ENCODE data around the gene MED13L. TPM values are rescaled to one million over a fixed set of nuclear protein-coding genes. Genes with fewer than 3 reads are reported as not detected.

MED13L gene
- total RNA-seq, 2 experiments from 2014 or later: 25.7 to 40.1 TPM

- no peak overlapping the region for H3K27ac ChIP-seq (ENCODE audit: low read depth, low read length, poor library complexity, severe bottlenecking)
- DNase-seq (ENCODE audit: low spot score): no peak
- peaks cover 16% of the 10 kb centered on the region; the same call in 1 of the 2 replicates for H3K36me3 ChIP-seq (ENCODE audit: insufficient read depth, low read length)
- no peaks in the 10 kb centered on the region for H4K20me1 ChIP-seq (ENCODE audit: insufficient read depth, low read length)
- H2AFZ ChIP-seq (ENCODE audit: low read length): no peak overlapping the region
- H3K79me2 ChIP-seq (ENCODE audit: insufficient read depth, low read depth, low read length): no peaks in the 10 kb centered on the region
- no peak overlapping the region for H3K4me2 ChIP-seq (ENCODE audit: low read length)
- ChIA-PET POLR2A (no interaction called here), CTCF (ENCODE audit: unreplicated experiment) (no interaction called here)
- no peaks in the 10 kb centered on the region for H3K9me2 ChIP-seq (ENCODE audit: insufficient read depth, low read length)
- no peaks in the 10 kb centered on the region for H3K4me1 ChIP-seq (ENCODE audit: insufficient read depth, low read length, poor library complexity, severe bottlenecking)
- TF ChIP-seq, protein P1, sequence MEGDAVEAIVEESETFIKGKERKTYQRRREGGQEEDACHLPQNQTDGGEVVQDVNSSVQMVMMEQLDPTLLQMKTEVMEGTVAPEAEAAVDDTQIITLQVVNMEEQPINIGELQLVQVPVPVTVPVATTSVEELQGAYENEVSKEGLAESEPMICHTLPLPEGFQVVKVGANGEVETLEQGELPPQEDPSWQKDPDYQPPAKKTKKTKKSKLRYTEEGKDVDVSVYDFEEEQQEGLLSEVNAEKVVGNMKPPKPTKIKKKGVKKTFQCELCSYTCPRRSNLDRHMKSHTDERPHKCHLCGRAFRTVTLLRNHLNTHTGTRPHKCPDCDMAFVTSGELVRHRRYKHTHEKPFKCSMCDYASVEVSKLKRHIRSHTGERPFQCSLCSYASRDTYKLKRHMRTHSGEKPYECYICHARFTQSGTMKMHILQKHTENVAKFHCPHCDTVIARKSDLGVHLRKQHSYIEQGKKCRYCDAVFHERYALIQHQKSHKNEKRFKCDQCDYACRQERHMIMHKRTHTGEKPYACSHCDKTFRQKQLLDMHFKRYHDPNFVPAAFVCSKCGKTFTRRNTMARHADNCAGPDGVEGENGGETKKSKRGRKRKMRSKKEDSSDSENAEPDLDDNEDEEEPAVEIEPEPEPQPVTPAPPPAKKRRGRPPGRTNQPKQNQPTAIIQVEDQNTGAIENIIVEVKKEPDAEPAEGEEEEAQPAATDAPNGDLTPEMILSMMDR (conservative IDR thresholded peaks at IDR 0.05; ENCODE audit: low read length): no peak
- TF ChIP-seq EZH2phosphoT487 (IDR thresholded peaks at IDR 0.05; ENCODE audit: borderline replicate concordance, low read depth, low read length): no peak
- no peaks in the 10 kb centered on the region for H3K9me3 ChIP-seq (ENCODE audit: low read length)
- H3K4me3 ChIP-seq (ENCODE audit: low read depth, low read length, poor library complexity, severe bottlenecking): no peak overlapping the region
- BruUV-seq (replicated peaks): no TSS peak
- intact Hi-C loops (cut with micrococcal nuclease; ENCODE audit: unreplicated experiment): no loop called here
These were observed 320.8 kb downstream of the MED13L start for GRCh38 chr12:115956659-115957058.

DNA sequence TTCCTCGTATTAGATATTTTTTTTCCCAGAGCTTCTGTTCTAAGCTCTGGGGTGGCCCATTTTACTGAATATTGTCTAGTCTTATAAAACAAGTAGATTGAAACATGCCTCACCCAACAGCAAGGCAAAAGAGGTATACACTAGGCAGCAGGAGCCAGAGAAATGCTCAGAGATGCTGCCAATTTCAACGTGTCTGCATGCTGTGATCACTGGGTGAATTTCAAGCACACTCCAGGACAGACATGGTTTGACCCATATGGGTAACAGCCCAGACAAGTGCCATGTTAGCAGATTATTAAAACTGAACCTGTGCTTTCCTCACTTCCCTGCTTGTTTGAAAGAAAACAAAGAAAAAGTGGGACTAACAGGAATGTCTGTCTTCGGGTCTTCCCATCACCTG is 321.3 kb downstream of the MED13L start:
- Histone ChIP-seq H3K9me2 (ENCODE audit: insufficient read depth, low read length) (no peaks in the 10 kb centered on the region), H3K36me3 (ENCODE audit: insufficient read depth, low read length) (peaks cover 16% of the 10 kb centered on the region; the same call in 1 of the 2 replicates), H3K4me2 (ENCODE audit: low read length) (no peak overlapping the region), H3K4me1 (ENCODE audit: insufficient read depth, low read length, poor library complexity, severe bottlenecking) (no peaks in the 10 kb centered on the region), H3K4me3 (ENCODE audit: low read depth, low read length, poor library complexity, severe bottlenecking) (no peak overlapping the region), H3K9me3 (ENCODE audit: low read length) (no peaks in the 10 kb centered on the region), H3K79me2 (ENCODE audit: insufficient read depth, low read depth, low read length) (no peaks in the 10 kb centered on the region), H3K27ac (ENCODE audit: low read depth, low read length, poor library complexity, severe bottlenecking) (no peak overlapping the region), H2AFZ (ENCODE audit: low read length) (no peak overlapping the region), H4K20me1 (ENCODE audit: insufficient read depth, low read length) (no peaks in the 10 kb centered on the region)
- intact Hi-C loops (cut with micrococcal nuclease; ENCODE audit: unreplicated experiment): no loop called here
- no TSS peak for BruUV-seq (replicated peaks)
- ChIA-PET POLR2A (no interaction called here), CTCF (ENCODE audit: unreplicated experiment) (no interaction called here)
- TF ChIP-seq EZH2phosphoT487 (IDR thresholded peaks at IDR 0.05; ENCODE audit: borderline replicate concordance, low read depth, low read length): no peak
- TF ChIP-seq, protein P1 (conservative IDR thresholded peaks at IDR 0.05; ENCODE audit: low read length): no peak
- no peak for DNase-seq (ENCODE audit: low spot score)

GRCh38 chr12:115953450-115953849 is 324.0 kb downstream of the MED13L start:
- H3K4me2 ChIP-seq (ENCODE audit: low read length): no peak overlapping the region
- no peaks in the 10 kb centered on the region for H3K9me3 ChIP-seq (ENCODE audit: low read length)
- no peak overlapping the region for H3K27ac ChIP-seq (ENCODE audit: low read depth, low read length, poor library complexity, severe bottlenecking)
- no peak overlapping the region for H2AFZ ChIP-seq (ENCODE audit: low read length)
- H3K4me1 ChIP-seq (ENCODE audit: insufficient read depth, low read length, poor library complexity, severe bottlenecking): no peaks in the 10 kb centered on the region
- no peak overlapping the region for H3K4me3 ChIP-seq (ENCODE audit: low read depth, low read length, poor library complexity, severe bottlenecking)
- H3K36me3 ChIP-seq (ENCODE audit: insufficient read depth, low read length): no peaks in the 10 kb centered on the region
- CTCF ChIA-PET (ENCODE audit: unreplicated experiment): no interaction called here
- H3K79me2 ChIP-seq (ENCODE audit: insufficient read depth, low read depth, low read length): no peaks in the 10 kb centered on the region
- TF ChIP-seq, protein P1 (conservative IDR thresholded peaks at IDR 0.05; ENCODE audit: low read length): no peak
- no peak for TF ChIP-seq EZH2phosphoT487 (IDR thresholded peaks at IDR 0.05; ENCODE audit: borderline replicate concordance, low read depth, low read length)
- DNase-seq (ENCODE audit: low spot score): no peak
- H4K20me1 ChIP-seq (ENCODE audit: insufficient read depth, low read length): no peaks in the 10 kb centered on the region
- BruUV-seq (replicated peaks): no TSS peak
- POLR2A ChIA-PET: no interaction called here
- intact Hi-C loops (cut with micrococcal nuclease; ENCODE audit: unreplicated experiment): no loop called here
- no peaks in the 10 kb centered on the region for H3K9me2 ChIP-seq (ENCODE audit: insufficient read depth, low read length)

All from OCI-LY7 (cell line).